Transverse colon (tissue), 3 donors: ENCODE measurements around the gene AGTR1.

Experiments used
- POLR2A ChIP-seq: fragments of 450-650 bp; IDR thresholded peaks from one replicate; pipeline ENCODE4 v1.6.1; 2016; ENCODE audit warnings: antibody characterized with exemption, mild to moderate bottlenecking, moderate library complexity
- TF ChIP-seq, protein P1 (sequence below), 5 experiments: fragments of 200-600 bp in 3 of 5; fragments of 450-650 bp in 2 of 5; sonication (generic) in 3 of 5; IDR thresholded peaks; 1 replicate in 2 of 5; 2 replicates in 3 of 5; pipeline ENCODE4 v1.5.1; 2016 to 2017; ENCODE audit warnings: antibody characterized with exemption in 5 of 5, inconsistent platforms in 3 of 5, mild to moderate bottlenecking in 2 of 5, moderate library complexity in 1 of 5

- TF ChIP-seq, protein P1, sequence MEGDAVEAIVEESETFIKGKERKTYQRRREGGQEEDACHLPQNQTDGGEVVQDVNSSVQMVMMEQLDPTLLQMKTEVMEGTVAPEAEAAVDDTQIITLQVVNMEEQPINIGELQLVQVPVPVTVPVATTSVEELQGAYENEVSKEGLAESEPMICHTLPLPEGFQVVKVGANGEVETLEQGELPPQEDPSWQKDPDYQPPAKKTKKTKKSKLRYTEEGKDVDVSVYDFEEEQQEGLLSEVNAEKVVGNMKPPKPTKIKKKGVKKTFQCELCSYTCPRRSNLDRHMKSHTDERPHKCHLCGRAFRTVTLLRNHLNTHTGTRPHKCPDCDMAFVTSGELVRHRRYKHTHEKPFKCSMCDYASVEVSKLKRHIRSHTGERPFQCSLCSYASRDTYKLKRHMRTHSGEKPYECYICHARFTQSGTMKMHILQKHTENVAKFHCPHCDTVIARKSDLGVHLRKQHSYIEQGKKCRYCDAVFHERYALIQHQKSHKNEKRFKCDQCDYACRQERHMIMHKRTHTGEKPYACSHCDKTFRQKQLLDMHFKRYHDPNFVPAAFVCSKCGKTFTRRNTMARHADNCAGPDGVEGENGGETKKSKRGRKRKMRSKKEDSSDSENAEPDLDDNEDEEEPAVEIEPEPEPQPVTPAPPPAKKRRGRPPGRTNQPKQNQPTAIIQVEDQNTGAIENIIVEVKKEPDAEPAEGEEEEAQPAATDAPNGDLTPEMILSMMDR (IDR thresholded peaks at IDR 0.05): peak; percentile 19 to 35 (median 32)
- no peak for TF ChIP-seq POLR2A
Measured at GRCh38 chr3:148727231-148727630, 29.5 kb downstream of the AGTR1 start.
